T-helper 2 cell treated with Interferon-gamma antibody and Interleukin-4, amounts not matched to agents 5 μg/mL and 100 μg/mL, for 36 hours (primary cell): ENCODE measurements around the gene CERS1.
"Not testable (repeated sequence)": the region's sequence is repeated elsewhere in the genome, so short reads cannot be mapped to it uniquely, and the experiment has no call there.

Source experiments
- DNase-seq: peaks from one replicate; pipeline ENCODE4 v3.0.0; 2021; ENCODE audit warnings: low spot score
- H3K27ac Mint-ChIP-seq: one replicate; pipeline ENCODE4 v1.8.0; 2021; ENCODE audit warnings: mild to moderate bottlenecking, mixed read lengths
- H3K27me3 Mint-ChIP-seq: one replicate; pipeline ENCODE4 v1.8.0; 2021; ENCODE audit warnings: low read depth, mixed read lengths
- H3K36me3 Mint-ChIP-seq: one replicate; pipeline ENCODE4 v1.8.0; 2021; ENCODE audit warnings: low read depth, mixed read lengths
- H3K4me1 Mint-ChIP-seq: one replicate; pipeline ENCODE4 v1.8.0; 2021; ENCODE audit warnings: low read depth, mixed read lengths
- H3K4me3 Mint-ChIP-seq: one replicate; pipeline ENCODE4 v1.8.0; 2022; ENCODE audit warnings: mild to moderate bottlenecking, moderate library complexity, mixed read lengths
- H3K9me3 Mint-ChIP-seq: one replicate; pipeline ENCODE4 v1.8.0; 2021; ENCODE audit warnings: mixed read lengths

Gene CERS1

GRCh38 chr19:18928018-18928805 is 32.3 kb upstream of the CERS1 start:
- Mint-ChIP-seq H3K4me1 (peaks cover 4% of the 10 kb centered on the region), H3K9me3 (no peaks in the 10 kb centered on the region), H3K27ac (no peak overlapping the region), H3K36me3 (peaks cover 24% of the 10 kb centered on the region), H3K27me3 (peaks cover 2% of the 10 kb centered on the region), H3K4me3 (no peak overlapping the region)
- no peak for DNase-seq

- H3K36me3 Mint-ChIP-seq, result peaks cover 36% of the 10 kb centered on the region
- H3K27me3 Mint-ChIP-seq, result no peaks in the 10 kb centered on the region
- no peaks in the 10 kb centered on the region for H3K9me3 Mint-ChIP-seq
- H3K4me1 Mint-ChIP-seq, result peaks cover 10% of the 10 kb centered on the region
- no peak overlapping the region for H3K27ac Mint-ChIP-seq
- no peak for DNase-seq
- H3K4me3 Mint-ChIP-seq, result no peak overlapping the region
Measured at GRCh38 chr19:18924684-18925213, 28.8 kb upstream of the CERS1 start.

- Mint-ChIP-seq H3K27ac (no peak overlapping the region), H3K9me3 (no peaks in the 10 kb centered on the region), H3K4me3 (no peak overlapping the region), H3K36me3 (peaks cover 36% of the 10 kb centered on the region), H3K4me1 (peaks cover 13% of the 10 kb centered on the region), H3K27me3 (no peaks in the 10 kb centered on the region)
- no peak for DNase-seq
Measured at GRCh38 chr19:18922228-18922985, 26.4 kb upstream of the CERS1 start.

- DNase-seq, result no peak
- peak overlapping the region; percentile 60 for H3K4me3 Mint-ChIP-seq
- H3K27me3 Mint-ChIP-seq, result no peaks in the 10 kb centered on the region
- peaks cover 16% of the 10 kb centered on the region for H3K4me1 Mint-ChIP-seq
- H3K9me3 Mint-ChIP-seq, result no peaks in the 10 kb centered on the region
- H3K36me3 Mint-ChIP-seq, result peaks cover 39% of the 10 kb centered on the region
- H3K27ac Mint-ChIP-seq, result no peak overlapping the region
Measured at GRCh38 chr19:18921593-18921992, 25.6 kb upstream of the CERS1 start.

- peak overlapping the region; percentile 96 for H3K27ac Mint-ChIP-seq
- H3K4me3 Mint-ChIP-seq, result peak overlapping the region; percentile 96
- peaks cover 16% of the 10 kb centered on the region for H3K4me1 Mint-ChIP-seq
- H3K27me3 Mint-ChIP-seq, result no peaks in the 10 kb centered on the region
- peaks cover 35% of the 10 kb centered on the region for H3K36me3 Mint-ChIP-seq
- H3K9me3 Mint-ChIP-seq, result no peaks in the 10 kb centered on the region
- DNase-seq, result no peak
Measured at GRCh38 chr19:18920400-18920799, 24.4 kb upstream of the CERS1 start.

GRCh38 chr19:18919900-18920214 is 23.9 kb upstream of the CERS1 start:
- H3K4me3 Mint-ChIP-seq, result peak overlapping the region; percentile 96
- H3K9me3 Mint-ChIP-seq, result no peaks in the 10 kb centered on the region
- peak overlapping the region; percentile 96 for H3K27ac Mint-ChIP-seq
- H3K27me3 Mint-ChIP-seq, result no peaks in the 10 kb centered on the region
- H3K36me3 Mint-ChIP-seq, result peaks cover 38% of the 10 kb centered on the region
- no peak for DNase-seq
- H3K4me1 Mint-ChIP-seq, result peaks cover 16% of the 10 kb centered on the region

- Mint-ChIP-seq H3K4me3 (peak within 1 kb of the TSS; percentile 96), H3K27me3 (no peaks in the 10 kb centered on the region), H3K4me1 (peaks cover 16% of the 10 kb centered on the region), H3K27ac (peak within 1 kb of the TSS; percentile 96), H3K9me3 (no peaks in the 10 kb centered on the region), H3K36me3 (peaks cover 34% of the 10 kb centered on the region)
- peak; percentile 98 for DNase-seq
Measured at GRCh38 chr19:18919086-18919899, 23.3 kb upstream of the CERS1 start, which contains the start of the genes COPE and DDX49. COPE (minus strand) TSS chr19:18919387; CDS start chr19:18919348, 39 bp downstream. DDX49 (plus strand) TSS chr19:18919715; CDS start chr19:18919742, 27 bp downstream.

GRCh38 chr19:18917593-18917992 is 21.6 kb upstream of the CERS1 start:
- Mint-ChIP-seq H3K27ac (peak overlapping the region; percentile 82), H3K4me3 (peak overlapping the region; percentile 96)
- DNase-seq, result not testable (repeated sequence)

GRCh38 chr19:18915639-18916038 is 19.7 kb upstream of the CERS1 start:
- no peak overlapping the region for H3K4me3 Mint-ChIP-seq
- H3K27me3 Mint-ChIP-seq, result no peaks in the 10 kb centered on the region
- peak overlapping the region; percentile 36 for H3K27ac Mint-ChIP-seq
- H3K9me3 Mint-ChIP-seq, result no peaks in the 10 kb centered on the region
- DNase-seq, result peak; percentile 19
- H3K36me3 Mint-ChIP-seq, result peaks cover 27% of the 10 kb centered on the region
- peaks cover 10% of the 10 kb centered on the region for H3K4me1 Mint-ChIP-seq

More at GRCh38 chr19:18917593-18917992, 21.6 kb upstream of the CERS1 start:
- not testable (repeated sequence) for H3K9me3 Mint-ChIP-seq, H3K27me3 Mint-ChIP-seq
- peaks cover 37% of the 10 kb centered on the region for H3K36me3 Mint-ChIP-seq
- H3K4me1 Mint-ChIP-seq, result peaks cover 16% of the 10 kb centered on the region

GRCh38 chr19:18913466-18913865 is 17.5 kb upstream of the CERS1 start:
- H3K4me3 Mint-ChIP-seq, result no peak overlapping the region
- no peaks in the 10 kb centered on the region for H3K27me3 Mint-ChIP-seq
- no peak overlapping the region for H3K27ac Mint-ChIP-seq
- peaks cover 30% of the 10 kb centered on the region for H3K36me3 Mint-ChIP-seq
- DNase-seq, result no peak
- peaks cover 6% of the 10 kb centered on the region for H3K4me1 Mint-ChIP-seq
- no peaks in the 10 kb centered on the region for H3K9me3 Mint-ChIP-seq

GRCh38 chr19:18912933-18913332 is 17.0 kb upstream of the CERS1 start:
- Mint-ChIP-seq H3K4me1 (peaks cover 6% of the 10 kb centered on the region), H3K36me3 (peaks cover 30% of the 10 kb centered on the region), H3K27me3 (no peaks in the 10 kb centered on the region), H3K27ac (no peak overlapping the region), H3K9me3 (no peaks in the 10 kb centered on the region), H3K4me3 (no peak overlapping the region)
- DNase-seq, result no peak

GRCh38 chr19:18910801-18911436 is 15.0 kb upstream of the CERS1 start:
- no peak overlapping the region for H3K27ac Mint-ChIP-seq
- H3K9me3 Mint-ChIP-seq, result no peaks in the 10 kb centered on the region
- peaks cover 26% of the 10 kb centered on the region for H3K36me3 Mint-ChIP-seq
- no peak overlapping the region for H3K4me3 Mint-ChIP-seq
- no peaks in the 10 kb centered on the region for H3K27me3 Mint-ChIP-seq
- DNase-seq, result no peak
- H3K4me1 Mint-ChIP-seq, result no peaks in the 10 kb centered on the region

- peaks cover 20% of the 10 kb centered on the region for H3K36me3 Mint-ChIP-seq
- DNase-seq, result no peak
- no peak overlapping the region for H3K4me3 Mint-ChIP-seq
- no peak overlapping the region for H3K27ac Mint-ChIP-seq
- H3K9me3 Mint-ChIP-seq, result no peaks in the 10 kb centered on the region
- no peaks in the 10 kb centered on the region for H3K4me1 Mint-ChIP-seq
- H3K27me3 Mint-ChIP-seq, result no peaks in the 10 kb centered on the region
Measured at GRCh38 chr19:18910010-18910409, 14.1 kb upstream of the CERS1 start.
